HepG2 (cell line): Measurements from ENCODE around the gene PODN. TPM values are rescaled to one million over a fixed set of nuclear protein-coding genes. Genes with fewer than 3 reads are reported as not detected.

Experiments used
- CCDC6 ChIP-seq: sonication (generic); formaldehyde crosslinking; IDR thresholded peaks from 2 replicates; pipeline ENCODE4 v1.8.1; 2022; ENCODE audit warnings: mild to moderate bottlenecking, missing genetic modification reagents, moderate library complexity
- CEBPG ChIP-seq: IDR thresholded peaks from 2 replicates; pipeline ENCODE4 v1.6.1; 2016
- CENPX ChIP-seq: sonication (generic); formaldehyde crosslinking; IDR thresholded peaks from 2 replicates; pipeline ENCODE4 v1.9.0; 2021; ENCODE audit warnings: mild to moderate bottlenecking, missing genetic modification reagents, moderate library complexity
- CSRNP2 ChIP-seq: sonication (generic); formaldehyde crosslinking; conservative IDR thresholded peaks from 2 replicates; pipeline ENCODE4 v1.8.0; 2022; ENCODE audit warnings: low read depth, missing genetic modification reagents
- DPF2 ChIP-seq: sonication (generic); formaldehyde crosslinking; IDR thresholded peaks from 2 replicates; pipeline ENCODE4 v1.4.0; 2020; ENCODE audit warnings: mild to moderate bottlenecking, low read depth, missing genetic modification reagents, borderline replicate concordance
- GABPA ChIP-seq, 2 experiments: IDR thresholded peaks; 2 replicates each; pipeline ENCODE4 v1.6.1; 2011 to 2016; ENCODE audit warnings: low read depth in 2 of 2, low read length in 1 of 2, missing biosample characterization in 1 of 2, missing genetic modification characterization in 1 of 2
- GATA4 ChIP-seq: sonication (generic); IDR thresholded peaks from 2 replicates; pipeline ENCODE4 v1.6.1; 2016; ENCODE audit warnings: antibody characterized with exemption, low read depth, borderline replicate concordance
- KAT8 ChIP-seq: IDR thresholded peaks from 2 replicates; pipeline ENCODE4 v1.6.1; 2016; ENCODE audit warnings: missing genetic modification reagents, missing compliant biosample characterization
- KDM3A ChIP-seq: IDR thresholded peaks from 2 replicates; pipeline ENCODE4 v1.6.1; 2018; ENCODE audit warnings: low read depth, missing compliant biosample characterization
- KDM6A ChIP-seq: IDR thresholded peaks from 2 replicates; pipeline ENCODE4 v1.6.1; 2016; ENCODE audit warnings: low read depth
- MEF2D ChIP-seq: sonication (generic); formaldehyde crosslinking; IDR thresholded peaks from 2 replicates; pipeline ENCODE4 v1.5.1; 2020; ENCODE audit warnings: mild to moderate bottlenecking, missing genetic modification reagents
- MYC ChIP-seq: sonication (generic); formaldehyde crosslinking; IDR thresholded peaks from 2 replicates; pipeline ENCODE4 v1.9.0; 2021; ENCODE audit warnings: missing genetic modification reagents, borderline replicate concordance
- NCOA2 ChIP-seq: sonication (generic); formaldehyde crosslinking; IDR thresholded peaks from 2 replicates; pipeline ENCODE4 v1.8.0; 2022; ENCODE audit warnings: inconsistent platforms
- NFKBIZ ChIP-seq: IDR thresholded peaks from 2 replicates; pipeline ENCODE4 v1.6.1; 2018; ENCODE audit warnings: missing genetic modification reagents, missing compliant biosample characterization
- PATZ1 ChIP-seq: sonication (generic); formaldehyde crosslinking; IDR thresholded peaks from 2 replicates; pipeline ENCODE4 v1.4.0; 2020; ENCODE audit warnings: missing genetic modification reagents
- PHF8 ChIP-seq: sonication (generic); formaldehyde crosslinking; IDR thresholded peaks from 2 replicates; pipeline ENCODE4 v1.5.0; 2020; ENCODE audit warnings: missing genetic modification reagents
- REPIN1 ChIP-seq: sonication (generic); formaldehyde crosslinking; IDR thresholded peaks from 2 replicates; pipeline ENCODE4 v1.8.0; 2022; ENCODE audit warnings: missing genetic modification reagents, low read depth, mild to moderate bottlenecking, borderline replicate concordance
- SMAD3 ChIP-seq: sonication (generic); formaldehyde crosslinking; IDR thresholded peaks from 2 replicates; pipeline ENCODE4 v1.4.0; 2020; ENCODE audit warnings: missing genetic modification reagents
- ZNF136 ChIP-seq: sonication (generic); formaldehyde crosslinking; IDR thresholded peaks from 2 replicates; pipeline ENCODE4 v1.8.1; 2022; ENCODE audit warnings: low read depth, mild to moderate bottlenecking, moderate library complexity, missing genetic modification reagents
- ZNF205 ChIP-seq: IDR thresholded peaks from 2 replicates; pipeline ENCODE4 v1.6.1; 2018; ENCODE audit warnings: missing biosample characterization, missing genetic modification reagents
- ZNF207 ChIP-seq: fragments of 450-650 bp; IDR thresholded peaks from 2 replicates; pipeline ENCODE4 v1.6.1; 2016; ENCODE audit warnings: antibody characterized with exemption, borderline replicate concordance
- ZNF251 ChIP-seq: sonication (generic); formaldehyde crosslinking; IDR thresholded peaks from 2 replicates; pipeline ENCODE4 v1.9.0; 2021; ENCODE audit warnings: mild to moderate bottlenecking, missing genetic modification reagents
- ZNF263 ChIP-seq: sonication (generic); formaldehyde crosslinking; IDR thresholded peaks from 2 replicates; pipeline ENCODE4 v1.4.0; 2020; ENCODE audit warnings: missing genetic modification reagents
- ZNF337 ChIP-seq: sonication (generic); formaldehyde crosslinking; IDR thresholded peaks from 2 replicates; pipeline ENCODE4 v1.5.1; 2020; ENCODE audit warnings: missing genetic modification reagents, low read depth, mild to moderate bottlenecking, borderline replicate concordance
- ZNF749 ChIP-seq: sonication (generic); formaldehyde crosslinking; IDR thresholded peaks from 2 replicates; pipeline ENCODE4 v1.8.0; 2022; ENCODE audit warnings: mild to moderate bottlenecking, missing genetic modification reagents, moderate library complexity, borderline replicate concordance
- ZNF772 ChIP-seq: sonication (generic); formaldehyde crosslinking; IDR thresholded peaks from 2 replicates; pipeline ENCODE4 v1.5.0; 2020; ENCODE audit warnings: mild to moderate bottlenecking, missing genetic modification reagents
- ZNF788 ChIP-seq: sonication (generic); formaldehyde crosslinking; IDR thresholded peaks from 2 replicates; pipeline ENCODE4 v1.5.0; 2020; ENCODE audit warnings: mild to moderate bottlenecking, missing genetic modification reagents, borderline replicate concordance
- polyA plus RNA-seq, 8 experiments: library from polyadenylated mRNA; depleted of rRNA in 3 of 8; stranded (reverse) in 7 of 8; unstranded in 1 of 8; fragments of >200 nt; fragmentation: Illumina TruSeq in 4 of 8; extraction: Trizol in 4 of 8; gene quantifications; 2 replicates each; pipeline versions ENCODE4 v1.2.1 to v1.2.3, GENCODE V29; 2011 to 2016; ENCODE audit warnings: low read depth in 4 of 8, missing spikeins in 1 of 8, mixed read lengths in 1 of 8; ENCODE audit not compliant: insufficient read depth in 1 of 8
- total RNA-seq, 5 experiments: library from RNA; depleted of rRNA; stranded (reverse); fragments of >200 nt; fragmentation: Illumina TruSeq; extraction: Trizol; gene quantifications; 2 replicates each; pipeline ENCODE4 v1.2.3, GENCODE V29; 2016; ENCODE audit warnings: low read depth in 1 of 5

PODN gene
- total and polyA plus RNA-seq, 2 of the 13 experiments (the other 11 are each of a cell fraction or from before 2014, with no cell fraction given) = 0.13 TPM; not detected in 1

GRCh38 chr1:53107570-53108322, 45.7 kb downstream of the PODN start (continued):
- TF ChIP-seq NFKBIZ (peak; percentile 90; the same call in 1 of the 2 replicates), KDM6A (CRISPR knock-in tag) (peak; percentile 68), SMAD3 (CRISPR knock-in tag) (peak; percentile 94), CCDC6 (CRISPR knock-in tag) (peak; percentile 49; the same call in 1 of the 2 replicates), GABPA (IDR thresholded peaks at IDR 0.05; ENCODE audit: low read depth, low read length) (no peak), GABPA (CRISPR knock-in tag; IDR thresholded peaks at IDR 0.05; ENCODE audit: low read depth) (peak; percentile 61; the same call in 1 of the 2 replicates), REPIN1 (peak; percentile 76; the same call in 1 of the 2 replicates), ZNF136 (CRISPR knock-in tag) (peak; percentile 74; the same call in 1 of the 2 replicates), NCOA2 (CRISPR knock-in tag) (peak; percentile 93), CEBPG (CRISPR knock-in tag) (peak; percentile 56), PHF8 (no peak), ZNF749 (CRISPR knock-in tag) (peak; percentile 41; the same call in 1 of the 2 replicates), MEF2D (CRISPR knock-in tag) (peak; percentile 90), KAT8 (CRISPR knock-in tag) (peak; percentile 84), KDM3A (peak; percentile 66; the same call in 1 of the 2 replicates), ZNF205 (CRISPR knock-in tag) (peak; percentile 98), ZNF337 (CRISPR knock-in tag) (no peak), CENPX (no peak), PATZ1 (CRISPR knock-in tag) (peak; percentile 87), ZNF788 (peak; percentile 53; the same call in 1 of the 2 replicates), ZNF251 (CRISPR knock-in tag) (no peak), GATA4 (peak; percentile 92), ZNF263 (CRISPR knock-in tag) (0 out of 2 replicates have a peak, but pooled peaks have one; percentile 13), ZNF207 (no peak), ZNF772 (CRISPR knock-in tag) (peak; percentile 69; the same call in 1 of the 2 replicates), CSRNP2 (CRISPR knock-in tag) (no peak), DPF2 (peak; percentile 81), MYC (no peak)
